ENCODE results near the gene EPS8L3. TPM values are rescaled to one million over a fixed set of nuclear protein-coding genes. Genes with fewer than 3 reads are reported as not detected.

Gene EPS8L3
- total and polyA plus RNA-seq, 9 of the 15 experiments (the other 6 are each of a cell fraction or from before 2014, with no cell fraction given), result 0.09 to 0.42 (median 0.14) TPM; not detected in 5

- intact Hi-C loops (cut with micrococcal nuclease), result loop anchor here (5.0 kb wide), 1 partner anchor 62 kb away; no protein-coding TSS in a partner anchor
- no peak overlapping the region for H3K4me3 ChIP-seq
- no peak overlapping the region for H3K4me2 ChIP-seq (ENCODE audit: insufficient read depth, low read length)
- H3K79me2 ChIP-seq (ENCODE audit: control insufficient read depth, insufficient read depth, low read length), result no peaks in the 10 kb centered on the region
- FAIRE-seq, result no peak
- H3K27me3 ChIP-seq (ENCODE audit: control insufficient read depth in 2 of 2, insufficient read depth in 2 of 2, low read length in 2 of 2), result peaks cover 0 to 8% of the 10 kb centered on the region in 2 experiments; a peak in 2 of 5 replicates
- no peaks in the 10 kb centered on the region for H3K9me1 ChIP-seq (ENCODE audit: control insufficient read depth, insufficient read depth, low read length)
- no peak overlapping the region for H3K27ac ChIP-seq (ENCODE audit: extremely low read depth, low read depth, low read length)
- BruUV-seq (replicated peaks), result no TSS peak
- H3K9ac ChIP-seq (ENCODE audit: insufficient read depth in 1 of 2, low read depth in 2 of 2, low read length in 2 of 2), result no peak overlapping the region
- ChIA-PET CTCF (ENCODE audit: low intra/inter-chr PET ratio) (interaction anchor here (1.6 kb wide), 1 partner anchor 61 kb away, joined by 6 read pairs; no protein-coding TSS in a partner anchor), POLR2A (interaction anchor here (0.6 to 0.8 kb wide), 2 partner anchors 31 to 440 kb away, joined by 3 read pairs; no protein-coding TSS in a partner anchor)
- no peak for ATAC-seq
- WGBS (ENCODE audit: insufficient coverage, low coverage, missing lambda C conversion rate), result 9% methylated on average over 8 of the region's 8 CpGs
- in situ Hi-C loops (cut with MboI), result no loop called here
- TF ChIP-seq TCFL5 (CRISPR knock-in tag; conservative IDR thresholded peaks at IDR 0.05) (no peak), OTX1 (CRISPR knock-in tag; IDR thresholded peaks at IDR 0.05) (no peak), MCM5 (IDR thresholded peaks at IDR 0.05; ENCODE audit: low read depth) (no peak), RAD21 (CRISPR knock-in tag; conservative IDR thresholded peaks at IDR 0.05 in 1 of 2, IDR thresholded peaks at IDR 0.05 in 1 of 2) (peak in 1 of 2 experiments; percentile 25; a peak in 1 of 4 replicates), CTCF (IDR thresholded peaks at IDR 0.05 in 2 of 3, conservative IDR thresholded peaks at IDR 0.05 in 1 of 3; ENCODE audit: insufficient read depth in 2 of 3, low read depth in 1 of 3, low read length in 3 of 3) (peak in 2 of 3 experiments; percentile 10 to 44; a peak in 2 of 6 replicates)
- no peak overlapping the region for H2AFZ ChIP-seq (ENCODE audit: low read depth, low read length)
- H3K9me3 ChIP-seq (replicated peaks; ENCODE audit: control insufficient read depth, insufficient read depth, low read depth, low read length), result peaks cover 12% of the 10 kb centered on the region
- no peaks in the 10 kb centered on the region for H4K20me1 ChIP-seq (replicated peaks; ENCODE audit: control insufficient read depth, insufficient read depth, low read length)
- no peaks in the 10 kb centered on the region for H3K36me3 ChIP-seq (ENCODE audit: control insufficient read depth, insufficient read depth, low read length)
- DNase-seq (ENCODE audit: extremely low read depth in 1 of 4, low spot score in 3 of 4), result peak; percentile 2 to 11 (median 6)
- no peaks in the 10 kb centered on the region for H3K4me1 ChIP-seq (replicated peaks in 1 of 2; ENCODE audit: control insufficient read depth in 2 of 2, insufficient read depth in 2 of 2, low read length in 2 of 2)
These were observed 59.5 kb downstream of the EPS8L3 start for GRCh38 chr1:109704173-109704572.
